ENCODE results near the gene ZNF263. TPM values are rescaled to one million over a fixed set of nuclear protein-coding genes. Genes with fewer than 3 reads are reported as not detected.

The ZNF263 gene
- total RNA-seq, 1 donor from 2014 or later, result 45.5 TPM

GRCh38 chr16:3283543-3284447 lies 504 bp downstream of the ZNF263 start:
- Mint-ChIP-seq H3K27ac (peak overlapping the region; percentile 100), H3K4me1 (peaks cover 22% of the 10 kb centered on the region), H3K36me3 (peaks cover 43% of the 10 kb centered on the region), H3K4me3 (peak overlapping the region; percentile 98), H3K9me3 (peaks cover 16% of the 10 kb centered on the region), H3K27me3 (ENCODE audit: low read depth) (no peaks in the 10 kb centered on the region)
- DNase-seq (ENCODE audit: low spot score in 2 of 2, unreplicated experiment in 2 of 2), result peak in 1 of 2 experiments; percentile 21
- no peak for TF ChIP-seq CTCF (IDR thresholded peaks at IDR 0.05; ENCODE audit: unreplicated experiment)

GRCh38 chr16:3285131-3285530 lies 1.8 kb downstream of the ZNF263 start:
- Mint-ChIP-seq H3K4me1 (peaks cover 22% of the 10 kb centered on the region), H3K27ac (peak overlapping the region; percentile 21), H3K9me3 (peaks cover 22% of the 10 kb centered on the region), H3K4me3 (peak overlapping the region; percentile 98), H3K27me3 (ENCODE audit: low read depth) (no peaks in the 10 kb centered on the region), H3K36me3 (peaks cover 57% of the 10 kb centered on the region)
- DNase-seq (ENCODE audit: low spot score in 2 of 2, unreplicated experiment in 2 of 2), result no peak
- no peak for TF ChIP-seq CTCF (IDR thresholded peaks at IDR 0.05; ENCODE audit: unreplicated experiment)

DNA sequence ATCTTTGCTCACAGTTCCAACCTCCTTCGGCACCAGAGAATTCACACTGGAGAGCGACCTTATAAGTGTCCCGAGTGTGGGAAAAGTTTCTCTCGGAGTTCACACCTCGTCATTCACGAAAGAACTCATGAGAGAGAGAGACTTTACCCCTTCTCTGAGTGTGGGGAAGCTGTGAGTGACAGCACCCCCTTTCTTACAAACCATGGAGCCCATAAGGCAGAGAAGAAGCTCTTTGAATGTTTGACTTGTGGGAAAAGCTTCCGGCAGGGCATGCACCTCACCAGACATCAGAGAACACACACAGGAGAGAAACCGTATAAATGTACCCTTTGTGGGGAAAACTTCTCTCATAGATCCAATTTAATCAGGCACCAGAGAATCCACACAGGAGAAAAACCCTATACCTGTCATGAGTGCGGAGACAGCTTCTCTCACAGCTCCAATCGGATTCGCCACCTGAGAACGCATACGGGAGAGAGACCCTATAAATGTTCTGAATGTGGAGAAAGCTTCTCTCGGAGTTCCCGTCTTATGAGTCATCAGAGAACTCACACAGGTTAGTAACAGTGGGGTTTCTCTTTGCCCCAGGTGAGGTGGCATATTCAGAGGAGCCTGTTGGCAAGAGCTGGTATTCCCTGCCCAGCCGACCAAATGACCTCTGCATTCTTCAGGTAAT lies 6.8 kb downstream of the ZNF263 start:
- Mint-ChIP-seq H3K9me3 (peaks cover 62% of the 10 kb centered on the region), H3K27me3 (ENCODE audit: low read depth) (no peaks in the 10 kb centered on the region), H3K4me3 (no peak overlapping the region), H3K36me3 (peaks cover 88% of the 10 kb centered on the region), H3K27ac (no peak overlapping the region), H3K4me1 (peaks cover 2% of the 10 kb centered on the region)
- no peak for TF ChIP-seq CTCF (IDR thresholded peaks at IDR 0.05; ENCODE audit: unreplicated experiment)
- no peak for DNase-seq (ENCODE audit: low spot score in 2 of 2, unreplicated experiment in 2 of 2)

DNA sequence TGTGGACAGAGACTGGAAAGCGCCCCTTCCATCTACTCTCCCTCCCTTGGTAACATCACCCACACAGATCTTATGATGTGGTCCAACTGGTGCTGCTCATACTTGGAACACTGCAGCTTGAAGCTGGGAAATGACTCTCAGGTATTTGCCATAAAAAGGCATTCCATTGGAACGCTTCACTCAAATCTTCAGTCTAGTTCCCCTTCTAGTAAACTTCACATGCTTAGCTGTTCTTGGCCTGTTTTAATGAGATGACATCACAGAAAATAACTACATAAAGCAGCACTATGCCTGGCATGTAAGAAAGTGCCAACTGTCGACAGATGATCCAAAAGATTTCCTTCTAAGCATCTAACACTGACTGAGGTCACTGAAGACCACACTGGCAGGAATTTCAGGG lies 9.3 kb downstream of the ZNF263 start:
- H3K9me3 Mint-ChIP-seq, result peaks cover 65% of the 10 kb centered on the region
- H3K4me1 Mint-ChIP-seq, result no peaks in the 10 kb centered on the region
- no peak overlapping the region for H3K4me3 Mint-ChIP-seq
- TF ChIP-seq CTCF (IDR thresholded peaks at IDR 0.05; ENCODE audit: unreplicated experiment), result no peak
- DNase-seq (ENCODE audit: low spot score in 2 of 2, unreplicated experiment in 2 of 2), result no peak
- H3K27me3 Mint-ChIP-seq (ENCODE audit: low read depth), result no peaks in the 10 kb centered on the region
- no peak overlapping the region for H3K27ac Mint-ChIP-seq
- peaks cover 81% of the 10 kb centered on the region for H3K36me3 Mint-ChIP-seq

DNA sequence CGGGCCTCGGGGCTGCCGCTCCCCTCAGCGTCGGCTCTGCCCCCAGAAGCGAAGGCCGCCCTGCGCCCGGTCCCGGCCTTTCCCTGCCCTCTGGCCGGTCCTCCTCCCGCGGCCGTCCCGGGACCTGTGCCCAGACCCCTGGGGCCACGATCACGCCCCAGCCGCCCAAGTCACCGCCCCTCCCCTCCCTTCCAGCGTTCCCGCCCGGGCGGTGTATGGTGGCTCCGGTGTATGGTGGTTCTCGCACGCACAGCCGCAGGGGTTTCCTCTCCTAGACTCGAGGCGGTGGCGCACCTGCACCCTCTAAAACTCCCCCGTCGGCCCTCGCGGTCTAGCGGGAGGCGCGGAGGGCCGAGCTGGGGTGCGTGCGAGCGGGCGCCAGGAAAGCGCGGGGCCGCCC lies 11.9 kb downstream of the ZNF263 start:
- peaks cover 81% of the 10 kb centered on the region for H3K36me3 Mint-ChIP-seq
- H3K4me3 Mint-ChIP-seq, result no peak overlapping the region
- DNase-seq (ENCODE audit: low spot score in 2 of 2, unreplicated experiment in 2 of 2), result no peak
- H3K27me3 Mint-ChIP-seq (ENCODE audit: low read depth), result no peaks in the 10 kb centered on the region
- no peaks in the 10 kb centered on the region for H3K4me1 Mint-ChIP-seq
- peaks cover 76% of the 10 kb centered on the region for H3K9me3 Mint-ChIP-seq
- H3K27ac Mint-ChIP-seq, result no peak overlapping the region
- TF ChIP-seq CTCF (IDR thresholded peaks at IDR 0.05; ENCODE audit: unreplicated experiment), result no peak

Measured in mesothelial cell of epicardium (in vitro differentiated cells).